ENCODE measurements around the gene IRS2.

Gene IRS2

DNA sequence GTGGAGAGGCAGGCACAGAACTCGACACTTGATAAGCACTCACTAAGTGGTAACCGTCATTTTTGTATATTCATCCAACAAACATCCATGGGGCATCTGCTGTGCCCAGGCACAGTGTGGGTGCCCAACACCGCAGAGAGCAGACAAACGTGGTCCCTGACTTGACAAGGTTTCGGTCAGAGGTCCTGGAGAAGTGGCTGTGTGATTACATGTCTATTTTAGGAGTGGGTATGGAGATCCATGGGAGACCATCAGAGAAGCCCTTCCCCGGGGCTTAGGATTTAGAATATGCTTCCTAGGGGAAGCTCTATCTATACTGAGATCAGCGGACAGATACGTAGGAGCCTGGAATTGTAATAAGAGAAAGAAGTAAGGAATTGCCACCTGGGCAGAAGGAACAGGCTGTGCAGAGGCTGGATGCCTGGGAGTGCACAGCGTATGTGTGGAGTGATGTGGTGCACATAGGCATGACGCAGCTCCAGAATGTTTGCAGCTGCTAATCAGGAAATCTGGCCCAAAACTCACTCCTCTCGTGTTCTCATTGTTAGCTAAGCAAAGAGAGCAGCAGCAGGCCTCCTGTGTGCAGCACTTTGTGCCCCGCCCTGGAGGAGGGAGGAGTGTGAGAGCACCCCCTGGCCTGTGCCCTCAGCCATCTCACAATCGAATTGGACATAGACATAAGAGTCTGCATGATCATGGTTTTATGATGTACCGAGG, 23.0 kb upstream of the IRS2 start:
- Histone ChIP-seq H3K36me3 (ENCODE audit: insufficient read depth, low read length) (no peaks in the 10 kb centered on the region), H3K27ac (no peak overlapping the region), H3K9me3 (ENCODE audit: low read depth, low read length) (no peaks in the 10 kb centered on the region), H3K4me3 (no peak overlapping the region), H3K9ac (ENCODE audit: insufficient read length) (no peak overlapping the region)
- no peak for DNase-seq (ENCODE audit: low read depth, low spot score)
- TF ChIP-seq POLR2AphosphoS5 (IDR thresholded peaks at IDR 0.05; ENCODE audit: borderline replicate concordance, low read depth, low read length) (no peak), FOXP2 (optimal IDR thresholded peaks at IDR 0.05; ENCODE audit: control extremely low read depth, extremely low read length, insufficient read depth) (no peak), EZH2 (IDR thresholded peaks at IDR 0.05) (no peak)

- TF ChIP-seq POLR2AphosphoS5 (IDR thresholded peaks at IDR 0.05; ENCODE audit: borderline replicate concordance, low read depth, low read length) (no peak), FOXP2 (optimal IDR thresholded peaks at IDR 0.05; ENCODE audit: control extremely low read depth, extremely low read length, insufficient read depth) (no peak), EZH2 (IDR thresholded peaks at IDR 0.05) (no peak)
- no peak overlapping the region for H3K9ac ChIP-seq (ENCODE audit: insufficient read length)
- no peak overlapping the region for H3K4me3 ChIP-seq
- no peaks in the 10 kb centered on the region for H3K36me3 ChIP-seq (ENCODE audit: insufficient read depth, low read length)
- no peak for DNase-seq (ENCODE audit: low read depth, low spot score)
- no peaks in the 10 kb centered on the region for H3K9me3 ChIP-seq (ENCODE audit: low read depth, low read length)
- no peak overlapping the region for H3K27ac ChIP-seq
Measured at GRCh38 chr13:109807345-109807744, 21.0 kb upstream of the IRS2 start.

GRCh38 chr13:109804654-109805053, 18.3 kb upstream of the IRS2 start:
- no peak overlapping the region for H3K27ac ChIP-seq
- no peak for DNase-seq (ENCODE audit: low read depth, low spot score)

GRCh38 chr13:109803825-109804224, 17.4 kb upstream of the IRS2 start:
- TF ChIP-seq FOXP2 (optimal IDR thresholded peaks at IDR 0.05; ENCODE audit: control extremely low read depth, extremely low read length, insufficient read depth), result no peak
- no peak for TF ChIP-seq POLR2AphosphoS5 (IDR thresholded peaks at IDR 0.05; ENCODE audit: borderline replicate concordance, low read depth, low read length)
- no peak for TF ChIP-seq EZH2 (IDR thresholded peaks at IDR 0.05)
- Histone ChIP-seq H3K9ac (ENCODE audit: insufficient read length) (no peak overlapping the region), H3K9me3 (ENCODE audit: low read depth, low read length) (no peaks in the 10 kb centered on the region), H3K36me3 (ENCODE audit: insufficient read depth, low read length) (no peaks in the 10 kb centered on the region), H3K27ac (no peak overlapping the region), H3K4me3 (no peak overlapping the region)
- DNase-seq (ENCODE audit: low read depth, low spot score), result no peak

More at GRCh38 chr13:109804654-109805053, 18.3 kb upstream of the IRS2 start:
- Histone ChIP-seq H3K36me3 (ENCODE audit: insufficient read depth, low read length) (no peaks in the 10 kb centered on the region), H3K4me3 (no peak overlapping the region), H3K9ac (ENCODE audit: insufficient read length) (no peak overlapping the region), H3K9me3 (ENCODE audit: low read depth, low read length) (no peaks in the 10 kb centered on the region)
- no peak for TF ChIP-seq FOXP2 (optimal IDR thresholded peaks at IDR 0.05; ENCODE audit: control extremely low read depth, extremely low read length, insufficient read depth)
- TF ChIP-seq POLR2AphosphoS5 (IDR thresholded peaks at IDR 0.05; ENCODE audit: borderline replicate concordance, low read depth, low read length), result no peak

DNA sequence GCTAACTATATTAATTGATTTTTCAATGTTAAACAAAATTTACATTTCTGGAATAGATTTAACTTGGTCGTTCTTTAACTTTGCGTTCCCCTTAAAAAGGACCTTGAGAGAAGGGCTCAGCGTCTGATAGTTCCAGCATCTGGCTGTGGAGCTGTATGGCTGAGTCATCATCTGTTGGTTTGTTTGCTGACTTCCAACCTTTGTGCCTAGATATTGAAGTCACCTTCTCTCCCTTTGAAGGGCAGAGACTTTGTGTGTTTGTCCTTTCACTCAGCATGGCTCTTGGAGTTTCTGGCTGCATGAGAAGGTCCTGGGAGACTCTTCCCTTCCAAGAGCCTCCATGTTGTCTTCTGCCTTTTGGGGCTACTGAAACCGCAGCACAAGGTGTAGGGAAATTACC, 16.6 kb upstream of the IRS2 start:
- H3K36me3 ChIP-seq (ENCODE audit: insufficient read depth, low read length), result no peaks in the 10 kb centered on the region
- no peaks in the 10 kb centered on the region for H3K9me3 ChIP-seq (ENCODE audit: low read depth, low read length)
- TF ChIP-seq FOXP2 (optimal IDR thresholded peaks at IDR 0.05; ENCODE audit: control extremely low read depth, extremely low read length, insufficient read depth) (no peak), POLR2AphosphoS5 (IDR thresholded peaks at IDR 0.05; ENCODE audit: borderline replicate concordance, low read depth, low read length) (no peak), EZH2 (IDR thresholded peaks at IDR 0.05) (no peak)
- no peak overlapping the region for H3K9ac ChIP-seq (ENCODE audit: insufficient read length)
- no peak overlapping the region for H3K4me3 ChIP-seq
- no peak overlapping the region for H3K27ac ChIP-seq
- no peak for DNase-seq (ENCODE audit: low read depth, low spot score)

DNA sequence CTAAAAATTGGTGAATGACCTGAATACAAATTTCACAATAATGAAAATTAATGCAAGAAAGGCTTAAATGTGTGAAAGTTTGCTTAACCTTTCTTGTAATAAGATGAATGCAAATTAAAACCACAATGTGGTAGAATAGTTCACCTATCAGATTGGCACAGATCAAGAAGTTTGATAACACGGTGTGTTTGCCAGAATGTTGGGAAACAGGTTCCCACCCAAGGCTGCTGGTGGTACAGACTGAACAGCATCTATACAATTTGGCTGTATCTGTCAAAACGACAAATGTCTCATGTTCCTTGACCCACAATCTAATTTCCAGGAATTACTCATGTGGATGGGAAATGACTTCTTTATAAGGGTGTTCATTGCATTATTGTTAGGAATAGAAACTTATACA, 8.6 kb upstream of the IRS2 start:
- no peaks in the 10 kb centered on the region for H3K9me3 ChIP-seq (ENCODE audit: low read depth, low read length)
- no peak overlapping the region for H3K27ac ChIP-seq
- H3K36me3 ChIP-seq (ENCODE audit: insufficient read depth, low read length), result no peaks in the 10 kb centered on the region
- TF ChIP-seq EZH2 (IDR thresholded peaks at IDR 0.05) (no peak), POLR2AphosphoS5 (IDR thresholded peaks at IDR 0.05; ENCODE audit: borderline replicate concordance, low read depth, low read length) (no peak), FOXP2 (optimal IDR thresholded peaks at IDR 0.05; ENCODE audit: control extremely low read depth, extremely low read length, insufficient read depth) (no peak)
- no peak overlapping the region for H3K4me3 ChIP-seq
- DNase-seq (ENCODE audit: low read depth, low spot score), result no peak
- no peak overlapping the region for H3K9ac ChIP-seq (ENCODE audit: insufficient read length)

DNA sequence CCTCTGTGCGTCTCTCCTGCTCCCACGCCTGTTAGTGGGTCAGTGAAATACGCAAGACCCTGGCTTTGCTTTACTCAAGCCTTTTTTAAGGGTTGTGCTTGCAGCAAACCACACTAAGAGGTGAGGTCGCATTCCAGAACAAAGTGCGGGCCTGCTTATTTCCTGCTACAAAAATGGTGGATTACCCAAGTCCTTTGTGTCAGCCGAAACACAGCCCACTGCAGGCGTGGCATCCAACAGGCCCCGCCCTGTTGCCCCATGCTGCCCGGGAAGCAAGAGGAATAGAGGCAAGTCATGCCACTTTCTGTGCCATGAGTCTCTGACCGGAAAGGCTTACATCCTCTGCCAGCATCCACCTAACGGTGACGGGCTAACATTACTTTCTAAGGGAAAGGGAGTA, 7.7 kb upstream of the IRS2 start:
- H3K36me3 ChIP-seq (ENCODE audit: insufficient read depth, low read length), result no peaks in the 10 kb centered on the region
- no peak overlapping the region for H3K4me3 ChIP-seq
- no peak for DNase-seq (ENCODE audit: low read depth, low spot score)
- no peak overlapping the region for H3K27ac ChIP-seq
- TF ChIP-seq EZH2 (IDR thresholded peaks at IDR 0.05) (no peak), POLR2AphosphoS5 (IDR thresholded peaks at IDR 0.05; ENCODE audit: borderline replicate concordance, low read depth, low read length) (no peak), FOXP2 (optimal IDR thresholded peaks at IDR 0.05; ENCODE audit: control extremely low read depth, extremely low read length, insufficient read depth) (no peak)
- H3K9me3 ChIP-seq (ENCODE audit: low read depth, low read length), result no peaks in the 10 kb centered on the region
- no peak overlapping the region for H3K9ac ChIP-seq (ENCODE audit: insufficient read length)

DNA sequence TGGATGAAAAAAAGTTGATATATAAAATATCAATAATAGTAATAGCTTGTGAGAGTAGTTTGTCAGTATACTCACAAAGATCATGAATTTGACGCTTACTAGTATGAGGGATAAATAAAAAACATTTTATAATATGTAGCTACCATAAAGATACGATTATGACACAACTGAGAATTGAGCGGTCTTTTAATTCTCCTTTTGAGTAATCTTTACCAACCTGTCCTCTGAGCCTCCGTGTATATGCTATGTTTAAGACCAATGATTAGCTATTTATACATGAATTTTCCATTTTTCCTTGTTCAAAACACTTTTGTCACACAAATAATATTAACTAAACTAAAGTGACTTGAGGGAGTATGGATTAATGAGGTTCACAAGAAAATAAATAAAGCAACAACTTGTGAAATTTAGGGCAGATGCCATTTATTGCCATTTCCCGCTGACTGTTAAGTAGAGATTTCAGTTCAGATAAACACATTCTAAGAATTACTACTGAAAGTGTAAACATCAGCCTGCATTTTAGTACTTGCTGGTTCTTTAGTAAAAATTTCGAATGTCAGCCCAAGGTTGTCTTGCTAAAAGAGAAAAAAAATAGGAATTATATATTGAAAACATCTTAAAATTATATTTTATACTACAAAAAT, 6.2 kb upstream of the IRS2 start:
- H3K9me3 ChIP-seq (ENCODE audit: low read depth, low read length), result no peaks in the 10 kb centered on the region
- H3K27ac ChIP-seq, result no peak overlapping the region
- no peak overlapping the region for H3K4me3 ChIP-seq
- no peak for DNase-seq (ENCODE audit: low read depth, low spot score)
- H3K36me3 ChIP-seq (ENCODE audit: insufficient read depth, low read length), result no peaks in the 10 kb centered on the region
- no peak overlapping the region for H3K9ac ChIP-seq (ENCODE audit: insufficient read length)
- TF ChIP-seq POLR2AphosphoS5 (IDR thresholded peaks at IDR 0.05; ENCODE audit: borderline replicate concordance, low read depth, low read length) (no peak), EZH2 (IDR thresholded peaks at IDR 0.05) (no peak), FOXP2 (optimal IDR thresholded peaks at IDR 0.05; ENCODE audit: control extremely low read depth, extremely low read length, insufficient read depth) (no peak)
